Measurements from ENCODE around the gene CDKL4.
"Not testable (repeated sequence)": the region's sequence is repeated elsewhere in the genome, so short reads cannot be mapped to it uniquely, and the experiment has no call there.

Gene CDKL4

DNA sequence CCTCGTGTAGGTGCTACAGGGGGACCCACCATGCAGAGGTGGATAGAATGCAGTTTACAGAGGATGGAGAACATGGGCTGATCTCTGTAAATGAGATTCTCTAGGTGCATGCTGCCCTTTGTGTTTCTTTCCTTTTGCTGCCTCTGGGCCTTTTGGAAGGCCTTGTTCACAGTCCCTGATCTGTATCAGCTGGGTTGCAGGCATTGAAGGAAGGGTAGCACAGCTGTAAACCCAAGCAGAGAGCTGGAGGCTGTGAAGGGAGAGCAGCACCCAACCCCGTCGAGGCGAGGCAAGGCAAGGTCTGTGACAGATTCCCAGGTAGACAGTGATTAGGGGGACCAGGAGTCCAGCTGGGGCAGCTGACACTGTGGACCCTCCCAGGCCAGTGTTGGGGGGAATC is 66.8 kb downstream of the CDKL4 start:
- no peak for DNase-seq

DNA sequence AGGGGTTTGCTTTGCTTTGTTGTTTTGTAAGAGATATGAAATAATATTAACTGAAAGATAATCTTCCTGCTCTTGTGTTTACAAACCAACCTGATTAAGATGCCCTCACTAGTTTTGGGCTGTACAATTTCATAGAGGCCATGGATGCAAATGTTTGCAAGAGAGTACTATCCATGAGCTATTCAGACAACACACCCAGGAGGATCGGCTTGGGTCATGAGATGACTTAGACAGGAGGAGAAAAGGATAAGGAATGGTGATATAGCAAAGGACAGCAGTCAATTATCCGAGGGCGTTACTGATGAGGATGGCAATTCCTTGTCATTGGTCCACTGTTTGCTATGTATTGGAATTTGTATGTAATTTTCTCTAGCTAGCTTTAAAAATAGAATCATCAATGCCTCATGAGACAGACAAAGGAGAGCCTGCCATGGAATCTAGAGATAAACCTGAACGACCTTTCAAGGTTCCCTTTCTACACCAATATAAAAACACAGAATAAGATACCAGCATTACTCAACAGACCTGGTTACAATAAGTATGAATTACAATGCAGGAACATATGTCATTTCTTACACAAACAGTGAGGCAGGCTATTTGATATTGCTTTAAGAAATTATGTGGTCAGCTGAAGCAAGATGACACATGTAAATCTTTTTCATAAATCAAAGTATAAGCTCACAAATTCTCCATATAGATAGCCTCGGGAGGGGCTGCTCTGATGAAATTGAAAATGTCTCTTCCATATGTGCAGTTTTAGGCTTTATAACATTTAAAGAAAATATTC is 68.6 kb downstream of the CDKL4 start:
- DNase-seq, result no peak

DNA sequence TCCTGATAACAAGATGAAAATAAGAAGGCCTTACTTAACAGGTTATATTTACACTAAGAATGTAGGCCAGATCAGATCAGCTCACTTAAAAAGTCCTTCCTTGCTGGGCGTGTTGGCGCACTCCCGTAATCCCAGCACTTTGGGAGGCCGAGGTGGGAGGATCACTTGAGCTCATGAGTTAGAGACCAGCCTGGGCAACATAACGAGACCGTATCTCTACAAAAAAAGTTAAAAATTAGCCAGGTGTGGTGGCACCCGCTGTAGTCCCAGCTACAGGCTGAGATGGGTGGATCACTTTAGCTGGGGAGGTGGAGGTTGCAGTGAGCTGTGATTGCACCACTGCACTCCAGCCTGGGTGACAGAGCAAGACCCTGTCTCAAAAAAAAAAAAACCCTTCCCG is 69.7 kb downstream of the CDKL4 start:
- no peak for DNase-seq

DNA sequence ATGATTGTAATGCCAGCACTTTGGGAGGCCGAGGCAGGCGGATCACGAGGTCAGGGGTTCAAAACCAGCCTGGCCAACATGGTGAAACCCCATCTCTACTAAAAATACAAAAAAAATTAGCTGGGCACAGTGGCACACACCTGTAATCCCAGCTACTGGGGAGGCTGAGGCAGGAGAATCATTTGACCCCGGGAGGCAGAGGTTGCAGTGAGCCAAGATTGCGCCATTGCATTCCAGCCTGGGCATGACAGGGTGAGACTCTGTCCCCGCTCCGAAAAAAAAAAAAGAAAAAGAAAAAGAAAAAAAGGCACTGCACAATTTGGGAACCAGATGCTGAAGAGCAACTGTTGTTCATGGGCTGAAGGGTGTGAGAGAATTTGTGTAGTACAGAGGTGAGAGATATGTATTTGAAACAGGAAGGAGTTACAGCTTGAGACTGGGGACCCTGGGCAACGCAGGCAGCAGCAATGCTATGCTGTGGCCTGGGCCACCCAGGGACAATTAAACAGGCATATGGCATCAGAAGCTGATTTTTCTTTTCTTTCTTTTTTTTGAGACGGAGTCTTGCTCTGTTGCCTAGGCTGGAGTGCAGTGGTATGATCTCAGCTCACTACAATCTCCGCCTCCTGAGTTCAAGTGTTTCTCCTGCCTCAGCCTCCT is 71.6 kb downstream of the CDKL4 start:
- not testable (repeated sequence) for DNase-seq

DNA sequence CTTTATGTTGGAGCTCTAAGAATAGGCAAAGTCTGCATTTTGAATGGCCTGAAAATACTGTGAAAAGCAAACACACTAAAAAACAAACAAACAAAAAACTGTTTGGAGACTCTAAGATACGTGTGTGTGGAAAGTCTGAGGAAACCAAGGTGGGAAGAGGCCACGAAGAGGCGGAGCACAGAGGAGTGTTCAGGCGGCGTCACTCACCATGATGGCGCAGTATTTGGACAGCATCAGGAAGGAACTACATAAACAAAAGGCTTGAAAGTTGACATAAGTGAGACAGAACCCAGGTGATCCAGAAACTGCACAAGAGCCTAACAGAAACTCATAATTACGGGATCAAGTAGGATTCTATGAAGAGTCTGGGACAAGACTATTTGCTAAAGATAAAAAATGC is 72.1 kb downstream of the CDKL4 start:
- no peak for DNase-seq

DNA sequence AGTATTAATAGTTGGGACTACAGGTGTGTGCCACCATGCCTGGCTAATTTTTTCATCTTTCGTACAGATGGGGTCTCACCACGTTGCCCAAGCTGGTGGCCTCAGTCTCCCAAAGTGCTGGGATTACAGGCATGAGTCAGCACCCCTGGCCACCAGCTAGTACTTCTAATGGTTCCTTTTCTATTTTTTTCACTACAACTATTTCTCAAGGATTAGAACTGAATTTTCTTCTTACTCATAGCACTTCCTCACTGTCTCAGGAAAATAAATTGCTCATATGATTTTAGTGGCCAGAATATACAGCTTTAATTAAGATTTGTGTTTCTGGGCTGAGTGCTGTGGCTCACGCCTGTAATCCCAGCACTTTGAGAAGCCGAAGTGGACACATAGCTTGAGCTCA is 79.7 kb downstream of the CDKL4 start:
- peak; percentile 17 to 70 (median 57) for DNase-seq

DNA sequence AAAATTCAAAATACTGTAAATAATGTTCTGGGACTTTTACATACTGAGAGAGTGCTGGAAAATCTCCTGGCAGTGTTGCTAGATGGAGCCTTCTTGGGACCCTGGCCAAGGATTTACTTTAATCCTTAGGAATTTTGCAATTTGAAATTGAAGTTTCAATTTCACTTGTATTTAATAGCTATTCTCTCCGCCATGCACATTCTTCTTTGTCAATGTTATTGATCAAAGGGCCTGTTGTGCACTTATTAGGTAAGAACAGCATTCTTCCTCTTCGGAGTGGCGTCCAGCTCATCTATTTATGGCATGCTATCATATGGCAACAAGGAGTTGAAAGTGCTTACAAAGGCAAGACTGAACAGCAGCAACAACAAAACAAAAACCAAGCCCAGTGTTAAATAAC is 82.8 kb downstream of the CDKL4 start:
- DNase-seq, result no peak

DNA sequence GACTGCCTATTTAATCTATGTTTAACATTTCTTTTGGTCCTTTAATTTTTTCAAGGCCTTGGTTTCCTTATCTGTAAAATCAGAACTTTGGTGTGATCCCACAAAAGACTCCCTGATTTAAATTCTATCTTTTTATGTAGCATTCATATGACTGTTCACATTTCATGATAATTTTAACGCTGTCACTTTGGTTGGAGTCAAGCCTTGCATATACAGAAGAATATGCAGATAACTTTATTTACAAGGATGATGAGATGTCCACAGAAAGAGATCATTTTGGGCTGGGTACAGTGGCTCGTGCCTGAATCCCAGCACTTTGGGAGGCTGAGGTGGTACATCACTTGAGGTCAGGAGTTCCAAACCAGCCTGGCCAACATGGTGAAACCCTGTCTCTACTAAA is 84.5 kb downstream of the CDKL4 start:
- DNase-seq, result no peak

DNA sequence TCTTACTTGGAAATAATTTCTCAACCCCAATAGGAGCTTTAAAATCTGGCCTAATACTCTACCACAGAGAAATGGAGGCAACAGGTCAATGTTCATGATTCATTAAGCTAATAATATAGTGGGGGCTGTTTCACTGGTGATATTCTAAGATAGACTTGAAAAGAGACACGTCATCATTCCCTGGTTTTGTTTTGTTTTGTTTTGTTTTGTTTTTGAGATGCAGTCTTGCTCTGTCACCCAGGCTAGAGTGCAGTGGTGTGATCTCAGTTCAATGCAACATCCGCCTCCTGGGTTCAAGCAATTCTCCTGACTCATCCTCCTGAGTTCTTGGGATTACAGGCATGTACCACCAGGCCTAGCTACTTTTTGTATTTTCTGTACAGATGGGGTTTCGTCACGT is 85.4 kb downstream of the CDKL4 start:
- DNase-seq, result peak in 1 of 4 experiments; percentile 6

DNA sequence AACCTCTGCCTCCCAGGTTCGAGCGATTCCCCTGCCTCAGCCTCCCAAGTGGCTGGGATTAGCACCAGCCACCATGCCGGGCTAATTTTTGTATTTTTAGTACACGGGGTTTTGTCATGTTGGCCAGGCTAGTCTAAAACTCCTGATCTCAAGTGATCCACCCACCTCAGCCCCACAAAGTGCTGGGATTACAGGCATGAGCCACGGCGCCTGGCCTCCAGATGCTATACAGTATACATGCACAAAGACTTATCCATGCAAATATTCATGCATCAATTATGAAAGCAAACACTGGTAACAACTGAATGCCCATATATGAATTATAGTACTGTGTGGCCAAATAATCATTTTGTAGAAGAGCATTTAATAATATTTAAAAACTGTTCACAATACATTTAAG is 86.9 kb downstream of the CDKL4 start:
- no peak for DNase-seq

DNA sequence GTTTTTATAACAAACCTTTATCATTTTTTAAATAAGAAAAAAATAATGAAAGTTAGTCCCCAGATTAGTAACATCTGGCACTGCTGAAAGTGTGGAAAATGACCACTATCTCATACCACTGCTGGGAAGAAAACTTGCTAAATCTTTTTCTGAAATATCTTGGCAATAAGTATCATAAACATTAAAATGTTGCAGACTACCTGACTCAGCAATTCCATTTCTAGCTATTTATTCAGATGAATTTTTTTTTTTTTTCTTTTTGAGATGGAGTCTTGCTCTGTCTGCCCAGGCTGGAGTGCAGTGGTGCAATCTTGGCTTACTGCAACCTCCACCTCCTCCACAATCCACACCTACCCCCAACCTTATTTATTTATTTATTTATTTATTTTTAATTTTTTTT is 87.7 kb downstream of the CDKL4 start:
- no peak for DNase-seq

DNA sequence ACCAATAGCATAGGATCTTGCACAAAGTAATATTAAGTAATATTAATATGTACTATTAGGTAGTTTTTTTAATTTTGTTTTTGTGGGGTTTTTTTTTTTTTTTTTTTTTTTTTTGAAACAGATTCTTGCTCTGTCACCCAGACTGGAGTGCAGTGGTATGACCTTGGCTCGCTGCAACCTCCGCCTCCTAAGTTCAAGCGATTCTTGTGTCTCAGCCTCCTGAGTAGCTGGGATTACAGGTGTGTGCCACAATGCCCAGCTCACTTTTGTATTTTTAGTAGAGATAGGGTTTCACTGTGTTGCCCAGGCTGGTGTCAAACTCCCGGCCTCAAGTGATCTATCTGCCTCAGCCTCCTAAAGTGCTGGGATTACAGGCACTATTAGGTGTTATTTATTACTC is 88.2 kb downstream of the CDKL4 start:
- DNase-seq, result not testable (repeated sequence)

DNA sequence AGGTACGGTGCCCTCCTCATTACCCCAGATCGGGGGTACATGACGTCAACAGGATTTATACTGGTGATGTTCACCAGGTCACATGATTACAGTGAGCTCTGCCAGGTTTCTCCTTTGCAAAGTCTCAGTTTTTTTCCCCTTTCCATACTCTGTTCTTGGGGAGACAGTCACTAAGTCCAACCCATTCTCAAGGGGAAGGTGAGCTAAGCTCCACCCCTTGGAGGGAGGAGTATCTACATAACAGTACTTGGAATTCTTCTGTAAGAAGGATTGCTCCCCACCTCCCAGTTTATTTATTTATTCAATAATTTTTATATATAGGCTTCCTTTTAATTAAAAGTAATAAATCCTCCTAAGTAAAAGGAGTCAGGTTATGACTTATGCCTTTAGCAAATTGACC is 88.8 kb downstream of the CDKL4 start:
- DNase-seq, result no peak

DNA sequence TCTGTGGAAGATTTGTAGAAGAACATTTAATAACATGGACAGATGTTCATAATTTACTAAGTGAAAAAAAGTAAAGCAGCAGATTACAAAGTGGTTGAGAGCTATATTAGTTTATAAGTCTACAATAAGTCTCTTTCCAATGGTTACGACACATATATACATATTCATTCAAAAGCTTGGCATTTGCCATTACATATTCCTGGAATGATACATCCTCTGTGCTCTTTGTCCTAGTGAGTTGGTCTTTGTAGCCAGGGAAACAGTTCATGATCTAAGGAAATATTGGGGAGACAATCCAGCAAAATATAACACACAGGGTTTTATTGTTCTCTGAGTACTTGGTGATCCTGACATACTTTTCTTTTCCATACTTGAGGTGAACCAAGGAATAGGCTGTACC is 90.5 kb downstream of the CDKL4 start:
- DNase-seq, result no peak

DNA sequence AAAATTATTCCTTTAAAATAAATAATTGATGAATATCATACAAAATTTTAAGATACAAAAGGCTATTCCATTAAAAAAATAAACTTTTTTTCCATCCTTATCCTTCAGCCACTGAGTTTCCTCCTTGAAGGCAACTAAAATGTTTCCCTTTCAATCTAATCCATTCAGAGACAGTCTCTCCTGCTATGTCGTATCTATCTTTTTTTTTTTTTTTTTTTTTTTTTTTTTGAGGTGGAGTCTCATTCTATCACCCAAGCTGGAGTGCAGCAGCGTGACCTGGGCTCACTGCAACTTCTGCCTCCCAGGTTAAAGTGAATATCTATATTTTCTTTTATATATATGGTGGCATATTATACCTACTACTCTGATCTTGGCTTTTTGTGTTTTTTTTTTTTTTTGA is 91.3 kb downstream of the CDKL4 start:
- DNase-seq, result no peak

DNA sequence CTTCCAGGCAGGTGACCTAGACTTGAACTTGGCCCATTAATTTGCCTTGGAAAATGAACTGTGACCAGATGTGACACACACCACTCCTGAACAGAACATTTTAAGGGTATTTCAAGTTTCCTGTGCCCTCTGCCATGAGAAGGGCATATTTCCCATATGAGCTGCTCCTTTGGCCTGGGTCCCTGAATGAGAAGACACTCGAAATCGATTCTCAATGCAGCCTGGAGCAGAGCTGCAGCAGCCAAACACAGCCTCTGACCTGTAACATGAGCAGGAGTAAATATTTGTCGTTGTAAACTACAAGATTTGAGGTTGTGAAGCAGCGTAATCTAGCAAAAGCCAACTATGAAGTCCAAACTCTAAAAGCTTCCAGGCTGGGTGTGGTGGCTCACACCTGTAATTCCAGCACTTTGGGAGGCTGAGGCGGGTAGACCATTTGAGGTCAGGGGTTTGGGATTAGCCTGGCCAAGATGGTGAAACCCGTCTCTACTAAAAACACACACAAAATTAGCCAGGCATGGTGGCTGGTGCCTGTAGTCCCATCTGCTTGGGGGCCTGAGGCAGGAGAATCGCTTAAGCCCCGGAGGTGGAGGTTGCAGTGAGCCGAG is 92.8 kb downstream of the CDKL4 start:
- no peak for DNase-seq

DNA sequence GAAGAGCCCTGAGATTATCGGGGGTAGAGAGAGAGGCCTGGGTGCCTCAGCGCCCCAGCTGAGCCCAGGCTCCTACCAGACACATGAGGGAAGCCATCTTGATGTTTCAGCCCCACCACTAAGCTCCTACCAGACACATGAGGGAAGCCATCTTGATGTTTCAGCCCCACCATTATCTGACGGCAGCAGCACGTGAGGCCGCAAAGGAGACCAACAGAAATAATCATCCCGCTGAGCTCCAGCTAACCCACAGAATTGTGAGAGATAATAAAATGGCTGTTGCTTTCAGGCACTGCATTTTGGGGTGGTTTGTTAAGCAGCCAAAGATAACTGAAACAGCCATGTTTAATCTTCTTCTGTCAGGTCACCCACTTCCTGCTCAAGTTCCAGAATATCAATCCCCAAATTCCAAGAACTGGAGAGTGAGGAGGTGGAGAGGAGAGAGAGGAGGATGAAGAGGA is 93.6 kb downstream of the CDKL4 start:
- no peak for DNase-seq

DNA sequence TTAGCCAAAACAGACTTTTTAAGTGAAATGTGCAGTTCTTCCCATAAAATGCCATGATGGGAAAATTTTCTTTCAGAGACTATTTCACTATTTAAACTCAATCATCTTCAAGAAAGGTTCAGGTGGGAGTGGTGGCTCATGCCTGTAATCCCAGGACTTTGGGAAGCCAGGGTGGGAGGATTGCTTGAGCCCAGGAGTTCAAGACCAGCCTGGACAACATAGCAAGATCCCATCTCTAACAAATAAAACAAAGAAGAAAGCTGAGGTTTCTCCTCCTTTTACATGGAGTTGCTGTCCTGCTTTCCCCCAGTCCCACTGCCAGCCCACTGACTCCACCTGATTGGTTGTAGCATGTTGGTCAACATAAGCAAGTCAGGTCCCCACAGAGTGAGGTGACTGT is 97.1 kb downstream of the CDKL4 start:
- DNase-seq, result no peak

DNA sequence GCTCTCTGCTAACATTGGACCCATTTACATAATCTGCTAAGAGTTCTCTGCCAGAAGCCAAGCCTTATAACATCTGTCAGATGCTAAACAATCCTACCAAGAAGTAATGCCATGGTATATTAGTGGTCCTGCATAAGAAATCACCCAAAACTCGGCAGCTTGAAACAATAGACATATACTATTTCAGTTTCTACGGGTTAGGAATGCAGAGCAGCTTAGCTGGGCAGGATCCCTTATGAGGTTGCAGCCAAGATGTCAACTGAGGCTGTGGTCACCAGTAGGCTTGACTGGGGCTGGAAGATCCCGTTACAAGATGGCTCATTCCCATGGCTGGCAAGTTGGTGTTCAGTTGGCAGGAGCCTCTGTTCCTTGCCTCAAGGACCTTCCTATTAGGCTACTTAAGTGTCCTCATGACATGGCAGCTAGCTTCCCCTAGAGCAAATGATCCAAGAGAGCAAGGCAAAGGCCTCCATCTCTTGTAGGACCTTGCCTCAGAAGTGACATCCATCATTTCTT is 97.8 kb downstream of the CDKL4 start:
- DNase-seq, result no peak

DNA sequence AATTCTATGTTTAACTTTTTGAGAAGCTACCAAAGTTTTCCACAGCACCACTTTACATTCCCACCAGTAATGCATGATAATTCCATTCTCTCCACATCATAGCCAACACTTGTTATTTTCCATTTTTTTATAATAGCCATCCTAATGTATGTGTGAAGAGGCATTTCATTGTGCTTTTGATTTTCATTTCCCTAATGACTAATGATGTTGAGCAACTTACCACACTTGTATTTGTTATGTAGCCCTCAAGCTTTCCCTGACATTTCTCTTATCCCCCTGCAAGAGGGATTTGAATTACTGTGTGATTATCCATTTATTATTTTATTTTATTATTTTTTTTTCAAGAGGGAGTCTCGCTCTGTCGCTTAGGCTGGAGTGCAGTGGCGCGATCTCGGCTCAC is 99.4 kb downstream of the CDKL4 start:
- DNase-seq, result peak in 2 of 4 experiments; percentile 56 to 59

DNA sequence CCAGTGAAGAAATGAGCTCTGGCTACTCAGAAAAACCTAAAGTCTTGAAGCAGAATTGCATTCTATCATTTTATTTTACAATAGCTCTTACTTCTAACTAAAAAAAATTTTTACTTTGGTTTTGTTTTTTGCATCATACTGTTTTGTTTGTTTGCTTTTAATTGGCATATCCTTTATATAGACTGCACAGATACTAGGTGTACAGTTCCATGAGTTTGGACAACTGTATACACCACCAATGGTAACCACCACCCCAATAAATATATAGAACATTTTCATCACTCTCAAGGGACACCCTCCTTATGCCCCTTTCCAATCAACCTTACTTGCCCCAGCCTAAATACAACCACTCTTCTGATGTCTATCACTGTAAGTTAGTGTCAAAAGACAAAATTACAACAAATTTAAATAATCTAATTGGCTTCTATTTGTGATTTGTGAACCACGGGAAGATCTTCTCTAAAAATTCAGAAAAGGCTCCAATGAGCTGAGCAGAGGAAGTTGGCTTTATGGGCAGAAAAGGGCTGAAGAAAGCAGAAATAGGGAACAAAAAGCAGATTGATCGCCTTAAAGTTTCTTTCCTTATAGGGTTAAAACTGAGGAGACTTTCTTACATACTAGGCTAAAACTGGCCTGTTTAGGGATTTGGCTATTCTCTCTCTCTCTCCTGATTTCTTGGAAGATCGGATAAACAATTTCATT is 100.7 kb downstream of the CDKL4 start:
- peak in 3 of 4 experiments; percentile 39 to 64 (median 47) for DNase-seq

DNA sequence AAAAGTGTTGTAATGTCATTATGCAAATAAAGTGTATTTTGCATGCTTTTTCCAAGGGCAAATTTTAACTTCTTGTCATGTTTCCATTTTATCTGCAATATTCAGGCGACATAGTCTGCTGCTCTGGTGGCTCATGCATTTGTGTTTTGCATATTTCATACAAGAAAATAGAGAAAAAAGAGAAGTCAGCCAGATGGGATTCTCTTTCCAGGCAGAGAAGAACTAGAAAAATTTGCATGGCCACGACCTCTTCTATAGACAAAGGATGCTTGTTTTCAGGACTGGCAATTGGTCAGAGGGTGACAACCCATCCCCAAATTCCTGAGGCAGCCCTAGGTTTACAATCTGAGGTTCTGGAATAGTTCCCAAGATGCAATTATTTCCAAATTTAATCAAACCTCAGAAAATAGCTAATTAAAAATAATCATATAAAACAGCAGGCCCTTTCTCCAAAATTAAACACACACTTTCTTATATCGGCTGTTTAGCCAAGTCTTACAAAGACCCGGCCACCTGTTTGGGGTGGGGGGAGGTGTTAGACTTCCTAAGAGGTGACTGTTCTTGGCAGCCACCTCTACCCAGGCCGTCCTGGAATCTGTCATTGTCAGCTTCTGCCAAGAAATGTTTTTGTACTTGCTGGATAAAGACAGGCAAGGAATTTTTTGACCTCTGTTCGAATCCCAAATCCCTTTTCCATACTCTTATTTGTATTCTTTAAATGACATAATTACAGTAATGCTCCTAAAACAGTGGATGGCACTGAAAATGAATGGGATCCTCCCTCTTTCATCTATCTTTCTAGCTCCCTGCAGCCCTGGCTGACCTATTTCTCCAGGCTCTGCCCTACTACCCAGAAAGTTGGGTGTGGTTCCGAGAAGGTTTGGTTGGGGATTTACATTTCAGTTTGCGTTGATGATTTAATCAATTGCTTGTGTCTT is 102.2 kb downstream of the CDKL4 start:
- peak; percentile 32 to 67 (median 50) for DNase-seq

Data from suppressor macrophage (primary cell).